ENCODE results near the gene SPEM1.

DNA sequence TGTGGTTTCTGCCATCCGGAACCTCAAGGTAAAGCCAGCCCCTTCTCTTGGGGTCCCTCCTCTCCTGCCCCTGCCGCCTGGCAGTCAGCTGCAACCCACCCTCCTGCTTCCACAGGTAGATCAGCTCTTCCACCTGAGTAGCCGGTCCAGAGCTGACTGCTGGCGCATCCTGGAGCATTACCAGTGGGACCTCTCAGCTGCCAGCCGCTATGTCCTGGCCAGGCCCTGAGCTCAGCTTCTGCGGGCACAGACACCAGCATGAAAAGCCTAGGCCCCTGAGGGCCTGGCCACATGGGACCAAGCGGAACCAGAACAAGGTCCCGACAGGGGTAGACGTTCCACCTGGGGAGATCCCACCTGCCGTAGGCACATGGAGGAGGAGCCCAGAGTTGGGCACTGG lies 31.3 kb upstream of the SPEM1 start:
- TF ChIP-seq CTCF (IDR thresholded peaks at IDR 0.05; ENCODE audit: low read depth, low read length, missing input control) (no peak), FOXA1 (IDR thresholded peaks at IDR 0.05) (no peak), REST (IDR thresholded peaks at IDR 0.05) (no peak)
